GM18517 (cell line): Measurements from ENCODE around the gene CFAP20DC.

ENCODE experiments used
- ATAC-seq: cut with Tn5 transposase; IDR thresholded peaks from one replicate; pipeline ENCODE4 v1.9.1; 2021; ENCODE audit warnings: mild to moderate bottlenecking, moderate library complexity; ENCODE audit not compliant: unreplicated experiment

CFAP20DC gene

DNA sequence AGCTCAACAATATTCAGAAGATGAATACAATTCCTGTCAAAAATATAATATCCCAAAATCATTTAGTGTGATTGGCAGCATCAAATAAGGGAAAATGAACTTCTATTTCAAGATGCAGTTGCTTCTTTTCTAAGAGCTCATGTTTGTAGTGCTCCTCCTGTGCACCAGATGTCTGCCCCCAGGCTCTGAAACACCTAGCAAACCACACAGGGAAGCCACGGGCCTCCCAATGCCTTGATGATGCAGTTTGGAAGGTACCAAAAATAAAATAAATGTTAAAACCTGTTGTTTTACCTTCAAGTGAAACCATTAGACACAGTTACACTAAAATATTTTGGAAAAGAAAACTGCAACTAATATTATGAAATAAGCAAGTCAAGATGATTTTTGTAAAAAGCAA, 22.2 kb downstream of the CFAP20DC start:
- ATAC-seq = no peak

DNA sequence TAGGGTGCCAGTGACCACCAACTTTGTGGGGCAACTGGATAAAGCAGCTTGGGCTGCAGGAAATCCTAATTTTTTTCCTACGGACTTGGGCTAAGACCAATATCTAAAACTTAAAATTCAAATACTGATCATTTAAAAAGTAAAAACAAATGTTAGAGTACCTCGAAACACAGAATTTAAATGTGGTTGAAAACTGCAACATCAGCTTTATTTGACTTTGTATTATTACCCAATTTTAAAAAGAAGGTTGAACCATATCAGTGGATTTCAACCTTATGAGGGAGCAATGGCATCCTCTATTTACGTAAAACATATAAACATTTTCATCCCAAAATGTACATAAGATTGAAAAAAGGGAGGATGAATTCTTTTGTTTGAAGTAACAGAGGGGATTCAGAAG, 26.2 kb downstream of the CFAP20DC start:
- ATAC-seq = no peak

DNA sequence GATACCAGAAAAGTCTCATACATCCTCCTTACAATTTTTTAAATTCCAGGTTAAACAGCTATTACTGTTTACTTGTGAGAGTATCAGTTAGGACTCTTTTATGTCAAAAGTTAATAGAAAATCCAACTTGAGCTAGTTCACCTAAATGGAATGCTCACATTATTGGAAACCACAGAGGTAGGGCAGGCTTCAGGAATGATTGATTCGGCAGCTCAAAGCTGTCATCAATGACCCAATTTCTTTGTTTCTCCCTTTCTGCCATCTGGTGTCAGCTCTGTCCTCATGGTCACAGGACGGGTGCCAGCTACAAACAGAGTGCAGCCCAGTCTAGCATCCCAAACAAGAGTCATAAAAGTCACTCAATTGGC, 32.2 kb downstream of the CFAP20DC start:
- no peak for ATAC-seq

DNA sequence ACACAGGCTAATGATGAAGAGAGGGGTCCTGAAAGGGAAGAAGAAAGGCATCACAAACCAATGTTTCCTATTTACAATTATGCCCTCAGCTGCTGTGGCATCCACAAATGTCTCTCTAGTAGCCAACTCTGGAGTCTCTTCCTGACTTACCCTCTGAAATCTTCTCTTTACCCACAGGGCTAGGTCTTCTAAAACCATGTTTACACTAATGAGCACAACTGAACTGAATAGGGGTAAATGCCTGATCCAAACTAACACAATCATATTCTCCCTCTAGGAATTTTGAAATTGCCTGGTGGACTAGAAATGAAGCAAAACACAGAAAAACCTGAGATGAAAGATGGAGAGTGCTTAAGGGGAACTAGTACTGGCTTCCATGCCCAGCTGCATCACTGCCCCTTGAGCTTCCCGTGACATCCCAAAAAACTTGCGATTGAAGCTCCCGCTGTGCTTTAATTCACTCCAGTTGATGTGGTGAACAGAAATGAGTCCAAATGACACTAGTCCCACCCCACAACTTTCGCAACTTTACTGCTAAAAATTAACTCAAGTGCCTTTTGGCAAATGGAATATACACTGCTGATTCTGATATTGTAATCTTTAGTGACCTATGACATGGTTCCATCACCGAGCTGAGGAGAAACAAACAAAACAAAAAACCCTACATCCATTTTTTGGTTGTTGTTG, 32.8 kb downstream of the CFAP20DC start:
- ATAC-seq = no peak

DNA sequence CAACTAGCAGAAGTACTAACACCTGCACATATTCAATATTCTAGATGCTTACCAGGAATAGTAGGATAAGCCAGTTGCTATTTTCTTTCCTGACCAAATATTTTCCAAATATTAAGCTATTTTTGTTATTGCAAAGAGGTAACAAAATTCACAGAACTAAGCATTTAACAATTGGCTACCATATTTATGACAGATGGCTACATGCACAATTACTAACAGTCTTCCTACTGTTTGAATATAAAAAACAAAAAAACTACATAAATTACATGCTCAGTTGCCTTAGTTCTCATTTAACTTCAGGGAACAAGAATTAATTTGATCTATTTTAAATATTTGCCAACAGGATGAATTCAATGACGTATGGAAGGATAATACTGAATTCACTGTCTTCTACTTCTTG, 36.2 kb downstream of the CFAP20DC start:
- ATAC-seq = no peak

DNA sequence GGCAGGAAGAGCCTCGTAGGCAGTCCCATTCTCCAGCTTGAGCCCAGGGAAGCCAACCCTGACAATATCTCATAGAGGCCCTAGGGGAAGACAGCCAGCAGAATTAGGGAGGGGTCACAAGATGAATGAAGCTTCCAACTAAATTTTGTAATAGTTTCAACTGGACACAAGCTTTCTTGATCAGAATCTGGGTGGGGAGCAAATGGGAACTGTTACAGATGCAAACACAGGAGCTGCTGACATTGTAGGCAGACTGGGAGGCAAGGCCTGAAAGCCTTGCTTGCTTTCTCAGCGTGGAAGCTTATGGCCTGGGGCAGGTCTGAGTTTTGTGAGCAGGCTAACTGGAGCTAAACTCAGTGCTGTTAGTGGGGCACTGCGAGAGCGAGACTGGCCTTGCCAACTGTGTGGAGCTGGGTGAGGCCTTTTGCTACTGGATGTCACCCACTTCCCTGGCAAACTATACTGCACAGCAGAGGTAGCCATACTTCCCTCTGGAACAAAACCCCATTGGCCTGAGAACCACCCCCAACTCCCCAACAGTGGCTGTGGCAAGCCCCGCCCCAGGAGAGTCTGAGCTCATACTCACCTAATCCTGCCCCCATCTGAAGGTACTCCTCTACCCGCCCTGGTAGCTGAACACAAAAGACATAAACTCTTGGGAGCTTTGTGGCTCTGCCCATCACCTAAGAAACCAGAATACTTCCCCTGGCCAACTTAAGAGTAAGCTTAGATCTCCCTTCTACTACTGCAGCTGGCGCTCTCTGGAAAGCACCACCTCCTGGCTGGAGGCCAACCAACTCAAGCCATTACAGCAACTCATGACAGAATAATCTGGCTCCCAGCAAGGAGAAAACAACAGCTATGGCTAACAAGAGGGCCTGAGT, 42.9 kb downstream of the CFAP20DC start:
- ATAC-seq = no peak

DNA sequence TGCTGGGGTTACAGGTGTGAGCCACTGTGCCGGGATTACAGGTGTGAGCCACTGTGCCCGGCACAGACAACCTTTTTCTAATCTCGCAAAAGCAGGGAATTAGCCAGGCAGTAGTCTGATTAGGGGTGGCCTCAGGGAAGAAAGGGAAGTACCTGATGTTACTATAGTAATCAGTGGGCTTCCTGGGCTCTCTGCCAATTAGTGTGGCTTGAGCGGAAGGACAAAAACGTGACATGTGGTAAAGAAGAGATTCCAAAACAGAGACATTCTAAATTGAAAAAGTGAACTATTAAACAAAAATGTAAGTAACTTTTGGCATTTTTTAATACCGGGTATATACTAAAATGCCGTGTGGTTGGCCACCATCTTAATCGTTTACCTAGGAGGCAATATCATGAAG, 48.1 kb downstream of the CFAP20DC start:
- no peak for ATAC-seq

DNA sequence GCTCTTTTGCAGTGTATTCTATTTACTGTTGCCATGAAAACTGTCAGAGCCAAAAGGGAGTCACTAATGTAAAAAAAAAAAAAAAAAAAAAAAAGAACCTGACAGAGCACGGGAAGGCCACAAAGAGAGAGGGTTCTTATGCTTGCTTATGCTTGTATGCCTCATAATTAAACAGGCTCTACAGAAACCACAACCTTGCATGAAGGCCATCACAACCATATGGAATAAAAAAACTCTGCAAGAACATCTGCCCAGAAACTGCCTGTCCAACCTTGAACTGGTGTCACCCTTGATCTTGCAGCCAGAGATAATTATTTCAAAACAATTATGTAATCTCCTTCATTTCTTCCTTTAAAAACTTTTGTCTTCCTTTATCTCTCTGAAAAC, 50.1 kb downstream of the CFAP20DC start:
- ATAC-seq = no peak

DNA sequence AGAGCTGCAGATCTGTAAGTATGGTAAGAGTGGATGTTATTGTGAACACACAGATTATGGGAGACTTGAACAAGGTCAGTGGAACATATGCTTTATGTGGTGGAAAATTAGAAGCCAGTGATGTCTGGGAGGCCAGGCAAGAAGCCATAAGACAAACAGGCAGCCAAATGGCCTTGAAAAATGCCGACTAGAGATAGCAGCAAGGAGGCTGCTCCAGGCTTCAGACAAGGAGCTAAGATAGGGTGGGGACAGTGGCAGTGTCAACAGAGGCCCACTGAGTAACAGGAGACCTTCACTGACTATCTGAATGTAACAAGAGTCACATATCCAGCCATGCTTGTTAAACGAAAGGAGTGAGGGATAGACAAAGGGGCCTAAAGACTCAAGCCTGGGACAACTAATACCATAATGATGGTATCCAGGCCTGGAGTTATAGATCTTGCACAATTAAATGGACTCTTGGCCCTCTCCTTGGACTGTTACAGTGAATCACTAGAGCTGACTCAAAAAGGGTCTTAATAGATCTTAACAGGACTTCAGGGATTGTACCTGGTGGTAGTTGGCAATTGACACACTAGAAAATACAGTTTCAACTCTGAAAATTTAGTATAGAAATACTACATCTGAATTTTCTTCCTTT, 50.6 kb downstream of the CFAP20DC start:
- ATAC-seq = no peak

DNA sequence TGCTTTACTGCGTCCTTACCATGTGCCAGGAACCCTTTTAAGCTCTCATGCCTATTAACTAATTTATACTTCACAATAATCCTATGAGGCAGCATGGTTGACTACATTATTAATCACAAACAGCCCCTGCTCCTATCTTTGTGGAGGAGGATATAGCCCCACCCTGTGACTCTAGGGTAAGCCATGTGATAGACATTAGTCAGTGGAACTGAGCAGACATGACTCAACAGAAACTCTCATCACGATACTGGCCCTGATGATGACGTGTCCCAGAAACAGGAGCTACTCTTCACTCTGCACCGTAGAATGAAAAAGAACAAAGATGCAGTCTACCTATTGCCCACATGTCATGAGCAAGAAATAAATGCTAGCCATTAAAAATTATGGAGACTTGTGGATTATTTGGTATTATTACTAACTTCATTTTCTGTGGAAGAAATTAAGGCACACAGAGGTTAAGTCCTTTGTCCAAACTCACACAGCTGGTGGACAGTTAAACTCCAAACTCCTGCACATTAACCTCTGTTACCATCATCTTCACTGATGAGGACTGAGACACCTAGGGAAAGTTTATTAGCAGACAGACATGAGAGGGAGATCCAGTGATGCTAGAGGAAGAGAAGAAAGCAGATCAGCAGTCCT, 51.2 kb downstream of the CFAP20DC start:
- ATAC-seq = no peak

DNA sequence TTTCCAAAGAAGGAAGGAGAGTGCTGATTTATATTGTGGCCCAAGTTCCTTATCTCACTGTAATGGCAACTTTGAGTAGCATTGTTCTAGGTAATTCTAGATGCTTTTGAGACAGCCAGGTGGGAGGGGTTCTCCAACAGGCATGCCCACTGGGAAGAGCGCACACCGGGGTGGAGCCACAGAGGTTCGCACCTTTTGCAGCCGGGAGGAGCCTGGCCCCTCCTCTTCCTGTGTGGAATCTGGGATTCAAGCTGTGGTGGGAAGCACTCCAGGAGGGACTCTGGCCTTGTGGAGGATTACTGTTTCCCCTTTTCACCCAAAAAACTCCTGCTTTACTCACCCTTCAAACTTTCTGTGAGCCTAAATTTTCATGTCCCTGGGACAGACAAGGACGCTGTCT, 53.1 kb downstream of the CFAP20DC start:
- no peak for ATAC-seq

DNA sequence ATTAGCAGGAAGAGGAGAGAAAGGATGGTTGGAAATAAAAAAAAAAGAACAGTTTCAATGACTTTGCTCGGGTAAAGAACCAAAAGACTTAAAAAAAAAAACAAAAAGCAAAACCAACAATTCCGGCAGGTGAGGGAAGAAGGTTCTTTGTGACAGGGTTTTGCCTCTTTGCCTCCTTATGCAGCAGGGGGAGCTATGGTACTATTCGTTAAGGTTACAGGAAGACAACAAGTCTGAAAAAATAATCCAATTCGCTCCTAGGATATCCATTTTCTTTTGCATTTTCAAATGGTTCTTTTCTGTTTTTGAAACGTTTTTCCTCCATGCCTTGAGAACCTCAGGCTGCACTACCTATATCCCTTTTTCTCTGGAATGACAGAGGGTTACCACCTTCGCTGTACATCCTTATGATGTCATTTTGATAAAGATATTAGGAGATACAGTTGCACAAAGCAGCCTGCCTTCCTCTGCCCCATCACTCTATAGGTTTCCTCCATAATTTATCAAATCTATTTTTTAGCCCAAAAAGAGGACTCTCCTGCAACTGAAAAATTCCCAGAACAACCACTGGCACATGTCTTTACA, 55.0 kb downstream of the CFAP20DC start:
- peak; percentile 64 for ATAC-seq

DNA sequence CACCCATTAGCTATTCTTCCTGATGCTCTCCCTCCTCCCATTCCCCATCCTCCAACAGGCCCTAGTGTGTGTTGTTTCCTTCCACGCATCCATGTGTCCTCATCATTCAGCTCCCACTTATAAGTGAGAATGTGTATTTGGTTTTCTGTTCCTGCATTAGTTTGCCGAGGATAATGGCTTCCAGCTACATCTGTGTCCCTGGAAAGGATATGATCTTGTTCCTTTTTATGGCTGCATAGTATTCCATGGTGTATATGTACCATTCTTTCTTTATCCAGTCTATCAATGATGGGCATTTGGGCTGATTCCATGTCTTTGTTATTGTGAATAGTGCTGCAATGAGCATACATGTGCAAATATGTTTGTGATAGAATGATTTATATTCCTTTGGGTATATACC, 56.3 kb downstream of the CFAP20DC start:
- no peak for ATAC-seq

DNA sequence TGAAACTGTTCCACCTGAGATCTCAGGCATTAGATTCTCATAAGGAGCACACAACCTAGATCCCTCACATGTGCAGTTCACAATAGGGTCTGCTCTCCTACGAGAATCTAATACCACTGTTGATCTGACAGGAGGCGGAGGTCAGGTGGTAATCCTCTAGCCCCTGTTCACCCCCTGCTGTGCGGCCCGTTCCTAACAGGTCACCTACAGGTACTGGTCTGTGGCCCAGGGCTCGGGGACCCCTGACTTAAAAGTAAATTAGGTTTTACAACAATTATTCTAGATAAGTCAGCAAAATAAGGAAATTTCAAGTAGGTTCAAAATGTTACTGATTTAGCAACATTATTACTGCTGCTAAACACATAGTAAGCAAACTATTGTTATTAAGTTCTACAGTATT, 58.2 kb downstream of the CFAP20DC start:
- ATAC-seq = no peak

DNA sequence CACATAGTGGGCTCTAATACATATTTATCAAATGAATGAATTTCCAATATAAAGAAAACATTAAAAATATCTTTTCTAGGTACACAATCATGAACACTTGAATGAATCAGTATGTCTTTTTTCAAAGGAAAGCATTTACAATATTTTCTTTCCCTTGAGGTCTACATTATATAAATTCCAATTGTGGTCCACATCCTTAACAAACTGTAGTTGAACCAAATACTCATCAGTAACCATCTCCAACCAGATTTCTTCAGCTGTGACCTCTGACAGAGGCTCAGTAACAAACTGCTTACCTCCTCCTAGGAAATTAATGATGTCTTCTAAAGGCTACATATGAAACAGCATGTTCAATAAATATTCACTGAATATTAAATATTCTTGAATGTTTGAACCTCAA, 58.8 kb downstream of the CFAP20DC start:
- no peak for ATAC-seq

DNA sequence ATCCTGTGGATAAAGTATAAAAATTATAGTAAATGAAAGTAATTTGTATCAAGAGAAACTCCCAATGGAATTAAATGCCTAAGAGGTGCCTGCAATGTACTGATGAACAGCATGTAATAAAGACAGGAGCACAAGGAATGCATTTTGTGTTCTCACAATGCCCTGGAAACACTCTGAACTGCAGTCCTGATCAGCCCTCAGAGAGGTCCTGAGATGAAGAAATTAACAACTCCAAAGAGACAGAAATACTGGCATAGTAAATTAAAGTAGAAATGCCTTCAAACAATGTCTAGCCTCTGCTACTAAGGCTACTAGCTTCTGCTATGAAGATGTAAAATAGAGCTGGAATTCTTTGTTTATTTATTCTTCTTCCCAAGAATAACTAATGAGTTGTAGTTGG, 59.9 kb downstream of the CFAP20DC start:
- ATAC-seq = no peak

DNA sequence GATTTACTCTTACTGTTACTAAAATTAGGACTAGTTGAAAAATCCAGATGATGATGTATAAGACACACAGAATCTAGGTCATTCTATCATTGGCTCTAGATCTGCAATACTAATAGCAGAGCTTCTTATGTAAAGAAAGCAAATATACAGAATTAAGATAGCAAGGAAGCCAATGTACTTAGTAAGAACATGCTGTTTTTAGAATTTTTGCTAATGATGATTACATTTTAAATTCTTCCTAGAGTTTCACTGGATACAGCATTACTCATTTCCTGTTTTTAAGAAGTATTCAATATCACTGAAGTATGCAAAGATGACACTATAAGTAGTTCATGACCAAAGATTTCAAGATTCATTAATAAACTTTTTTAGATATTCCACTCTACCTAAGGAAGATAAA, 60.7 kb downstream of the CFAP20DC start:
- no peak for ATAC-seq

DNA sequence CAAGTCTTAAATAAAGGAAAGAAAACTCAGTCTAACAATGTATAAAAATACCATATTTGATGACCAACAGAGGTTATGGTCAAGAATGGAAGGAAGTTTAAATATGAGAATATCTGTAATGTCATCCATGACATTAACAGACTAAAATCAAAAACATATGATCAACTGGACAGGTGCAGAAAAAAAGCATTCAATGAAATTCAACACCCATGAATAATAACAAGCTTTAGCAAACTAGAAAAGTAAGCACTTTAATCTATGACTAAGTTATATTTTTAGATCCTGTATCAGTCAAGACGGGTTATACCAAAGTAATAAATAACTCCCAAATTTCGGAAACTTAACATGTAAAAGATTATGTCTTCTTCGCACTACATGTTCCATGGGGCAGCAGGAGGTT, 61.8 kb downstream of the CFAP20DC start:
- no peak for ATAC-seq

DNA sequence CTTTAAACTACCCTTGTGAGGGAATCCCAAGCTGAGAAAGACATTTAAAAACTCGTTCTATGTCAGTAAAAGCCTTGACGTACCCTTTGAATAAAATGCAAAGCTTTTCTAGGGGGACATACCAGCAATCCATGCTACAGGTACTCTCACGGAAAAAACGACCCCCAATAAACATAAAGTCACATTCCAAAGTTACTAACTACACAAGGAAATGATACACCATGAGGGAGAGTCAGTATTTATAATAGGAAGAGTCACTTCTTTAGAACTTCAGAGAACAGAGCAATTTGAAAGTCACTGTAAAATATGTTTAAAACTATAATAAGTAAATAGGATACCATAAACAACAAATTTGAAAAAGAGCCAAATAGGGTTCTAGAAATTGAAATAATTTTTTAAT, 63.2 kb downstream of the CFAP20DC start:
- ATAC-seq = no peak

DNA sequence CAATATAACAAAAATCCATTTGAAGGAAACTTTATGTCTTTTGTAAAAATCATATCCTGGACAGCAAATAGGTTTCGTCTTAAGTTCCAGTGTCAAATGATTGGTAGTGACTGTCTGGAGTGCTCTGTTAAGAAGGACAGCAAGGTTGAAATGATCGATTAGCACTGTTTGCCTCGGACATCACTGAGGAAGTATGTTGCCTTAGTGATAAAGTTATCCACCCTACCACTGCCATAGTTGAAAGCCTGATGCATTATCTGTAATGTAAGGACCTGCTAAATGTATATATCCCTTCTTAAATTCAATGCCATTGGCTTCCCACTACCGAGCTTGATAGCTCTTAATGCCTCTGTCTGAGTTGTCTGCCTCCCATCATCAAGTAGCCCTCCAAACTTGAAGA, 70.0 kb downstream of the CFAP20DC start:
- ATAC-seq = no peak

DNA sequence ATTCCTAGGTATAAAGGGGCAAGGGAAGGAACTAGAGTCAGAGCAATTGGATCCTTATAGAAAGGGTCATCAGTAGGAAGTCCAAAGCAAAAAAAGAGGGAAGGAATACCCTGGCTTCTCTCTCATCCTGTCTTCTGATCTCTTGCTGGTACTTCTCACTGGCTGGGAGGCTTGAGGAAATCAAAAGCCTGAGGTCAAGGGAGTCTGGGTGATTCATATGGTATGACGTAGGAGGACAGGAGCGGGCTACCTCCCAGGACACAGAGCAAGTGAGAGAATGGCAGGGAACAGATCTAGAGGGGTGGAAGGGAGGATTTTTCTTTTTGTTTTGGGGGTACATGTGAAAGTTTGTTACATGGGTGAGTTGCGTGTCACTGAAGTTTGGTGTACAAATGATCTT, 76.0 kb downstream of the CFAP20DC start:
- no peak for ATAC-seq
